ENCODE results near the gene PLCH1. TPM values are rescaled to one million over a fixed set of nuclear protein-coding genes. Genes with fewer than 3 reads are reported as not detected.

PLCH1 gene
- total and polyA plus RNA-seq, 2 of the 8 experiments (the other 6 are each of a cell fraction or from before 2014, with no cell fraction given) = 5.8 to 17.2 TPM

DNA sequence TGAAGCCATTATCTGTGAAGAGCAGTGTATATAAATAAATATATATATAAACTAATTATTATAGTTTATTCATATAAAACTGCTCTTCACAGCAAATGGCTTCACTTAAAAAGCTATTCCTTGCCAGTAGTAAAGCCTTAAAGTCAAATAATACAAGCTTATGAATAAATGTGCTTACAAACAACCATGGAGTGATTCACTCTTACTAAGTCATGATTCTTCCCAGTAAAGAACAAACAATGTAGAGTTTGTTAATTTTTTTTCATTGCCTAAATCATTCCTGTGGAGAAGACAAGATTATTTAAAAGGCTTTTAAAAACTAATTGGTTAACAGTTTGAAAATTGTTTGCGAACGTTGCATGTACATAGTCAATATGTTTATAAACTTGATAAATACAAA is 140.7 kb downstream of the PLCH1 start:
- DNase-seq (ENCODE audit: low read depth in 1 of 2, low spot score in 2 of 2) = no peak
- WGBS, 2 experiments (ENCODE audit: extremely low coverage in 1 of 2, insufficient coverage in 1 of 2, insufficient read length in 1 of 2, insufficient replicate concordance in 2 of 2, low coverage in 1 of 2, low lambda C conversion rate in 2 of 2, missing lambda C conversion rate in 1 of 2) = 89% methylated on average over 2 of the region's 2 CpGs; no CpG with 5 or more reads in 1 of the 2 experiments
- Histone ChIP-seq H3K27me3 (replicated peaks in 1 of 4; ENCODE audit: control insufficient read depth in 3 of 4, extremely low read depth in 1 of 4, insufficient read depth in 3 of 4, low read length in 3 of 4) (peaks cover 0 to 1% (median 0%) of the 10 kb centered on the region in 4 experiments; a peak in 2 of 7 replicates), H4K5ac (ENCODE audit: insufficient read length, low read depth, low read length) (no peak overlapping the region), H4K91ac (replicated peaks; ENCODE audit: insufficient read length, low read length) (no peak overlapping the region), H3K23me2 (ENCODE audit: low read depth, low read length) (no peaks in the 10 kb centered on the region), H2AFZ (ENCODE audit: low read length) (no peak overlapping the region), H2BK15ac (ENCODE audit: low read length) (no peak overlapping the region), H4K20me1 (replicated peaks in 1 of 2; ENCODE audit: control insufficient read depth in 1 of 2, insufficient read depth in 2 of 2, low read length in 2 of 2) (no peaks in the 10 kb centered on the region), H3K36me3 (ENCODE audit: control insufficient read depth in 2 of 4, insufficient read depth in 4 of 4, low read length in 3 of 4) (no peaks in the 10 kb centered on the region; a peak in 1 of 8 replicates), H3K23ac (ENCODE audit: insufficient read length) (no peak overlapping the region), H3K27ac (ENCODE audit: low read depth, low read length) (no peak overlapping the region), H3K4me1 (replicated peaks in 1 of 4; ENCODE audit: control insufficient read depth in 3 of 4, insufficient read depth in 4 of 4, low read length in 3 of 4) (peaks cover 0 to 3% (median under 1%) of the 10 kb centered on the region in 4 experiments; a peak in 1 of 7 replicates), H3K9ac (replicated peaks in 1 of 4; ENCODE audit: extremely low read depth in 1 of 4, low read depth in 3 of 4, low read length in 3 of 4) (no peak overlapping the region), H2BK120ac (replicated peaks; ENCODE audit: low read depth, low read length) (no peak overlapping the region), H4K8ac (ENCODE audit: extremely low read depth, insufficient read depth, low read length) (no peak overlapping the region), H3K4me2 (ENCODE audit: insufficient read depth in 1 of 2, low read depth in 2 of 2, low read length in 2 of 2) (no peak overlapping the region), H3K18ac (ENCODE audit: extremely low read depth, low read length) (no peak overlapping the region), H2BK20ac (ENCODE audit: low read length) (no peak overlapping the region), H3K56ac (replicated peaks; ENCODE audit: insufficient read length, low read depth, low read length) (no peak overlapping the region), H3K79me1 (ENCODE audit: low read depth, low read length) (no peaks in the 10 kb centered on the region), H3K9me3 (ENCODE audit: insufficient read depth in 2 of 2, low read depth in 1 of 2, low read length in 1 of 2) (no peaks in the 10 kb centered on the region; a peak in 2 of 4 replicates), H2BK12ac (ENCODE audit: low read depth, low read length) (no peak overlapping the region), H2BK5ac (ENCODE audit: low read depth, low read length) (no peak overlapping the region), H3K4ac (replicated peaks; ENCODE audit: insufficient read length, low read depth, low read length) (no peak overlapping the region), H2AK5ac (ENCODE audit: low read depth, low read length) (no peak overlapping the region), H3K4me3 (ENCODE audit: extremely low read depth in 1 of 4, insufficient read depth in 2 of 4, low read depth in 3 of 4, low read length in 4 of 4) (no peak overlapping the region), H3K79me2 (ENCODE audit: control insufficient read depth in 1 of 2, insufficient read depth in 2 of 2, low read length in 2 of 2) (peaks cover 0 to 4% of the 10 kb centered on the region in 2 experiments; a peak in 1 of 4 replicates), H3K14ac (ENCODE audit: insufficient read length) (no peak overlapping the region)
- no peak for FAIRE-seq
- no peak for TF ChIP-seq KDM4A (IDR thresholded peaks at IDR 0.05; ENCODE audit: low read depth, low read length, severe bottlenecking)
- TF ChIP-seq EGR1 (IDR thresholded peaks at IDR 0.05; ENCODE audit: borderline replicate concordance, low read depth, low read length) = no peak
- TF ChIP-seq CHD1 (IDR thresholded peaks at IDR 0.05; ENCODE audit: low read depth, low read length) = no peak
- no peak for TF ChIP-seq KDM1A (IDR thresholded peaks at IDR 0.05; ENCODE audit: borderline replicate concordance, low read length)
- TF ChIP-seq, protein P1, sequence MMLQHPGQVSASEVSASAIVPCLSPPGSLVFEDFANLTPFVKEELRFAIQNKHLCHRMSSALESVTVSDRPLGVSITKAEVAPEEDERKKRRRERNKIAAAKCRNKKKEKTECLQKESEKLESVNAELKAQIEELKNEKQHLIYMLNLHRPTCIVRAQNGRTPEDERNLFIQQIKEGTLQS (IDR thresholded peaks at IDR 0.05; ENCODE audit: insufficient read depth, low read depth, low read length) = no peak
- TF ChIP-seq SP1 (IDR thresholded peaks at IDR 0.05; ENCODE audit: low read depth, low read length) = no peak
- no peak for TF ChIP-seq NANOG (IDR thresholded peaks at IDR 0.05; ENCODE audit: insufficient read depth, low read depth, low read length, poor library complexity, severe bottlenecking)
- no peak for TF ChIP-seq BRCA1 (IDR thresholded peaks at IDR 0.05; ENCODE audit: low read depth, low read length)
- TF ChIP-seq YY1 (IDR thresholded peaks at IDR 0.05; ENCODE audit: low read depth, low read length) = no peak
- no peak for TF ChIP-seq TCF12 (IDR thresholded peaks at IDR 0.05; ENCODE audit: low read depth, low read length)
- TF ChIP-seq, protein P2, sequence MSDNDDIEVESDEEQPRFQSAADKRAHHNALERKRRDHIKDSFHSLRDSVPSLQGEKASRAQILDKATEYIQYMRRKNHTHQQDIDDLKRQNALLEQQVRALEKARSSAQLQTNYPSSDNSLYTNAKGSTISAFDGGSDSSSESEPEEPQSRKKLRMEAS (IDR thresholded peaks at IDR 0.05) = no peak
- no peak for TF ChIP-seq SRF (IDR thresholded peaks at IDR 0.05; ENCODE audit: low read depth, low read length)
- no peak for TF ChIP-seq CBX5 (IDR thresholded peaks at IDR 0.05; ENCODE audit: low read depth, low read length)
- TF ChIP-seq CREB1 (IDR thresholded peaks at IDR 0.05) = no peak
- no peak for TF ChIP-seq POLR2A (IDR thresholded peaks at IDR 0.05; ENCODE audit: control extremely low read depth in 1 of 2, low read depth in 2 of 2, low read length in 2 of 2)
- POLR2A ChIA-PET (ENCODE audit: partially characterized antibody) = interaction anchor here (1.0 kb wide), 1 partner anchor 201 kb away, joined by 3 read pairs; no protein-coding TSS in a partner anchor
- CTCF ChIA-PET (ENCODE audit: partially characterized antibody) = interaction anchor here (1.1 to 1.3 kb wide), 2 partner anchors 20 to 252 kb away, joined by 3 to 4 read pairs; no protein-coding TSS in a partner anchor

Measured in H1 (cell line).